Type B pancreatic cell (in vitro differentiated cells): ENCODE data around the gene CHMP5. TPM values are rescaled to one million over a fixed set of nuclear protein-coding genes. Genes with fewer than 3 reads are reported as not detected.

Experiments
- DNase-seq: peaks from one replicate; pipeline ENCODE4 v3.0.0; 2021; ENCODE audit warnings: mixed read lengths; ENCODE audit not compliant: unreplicated experiment; ENCODE audit errors: extremely low spot score
- H3K27ac Mint-ChIP-seq: 2 replicates; pipeline ENCODE4 v1.8.0; 2021; ENCODE audit warnings: mild to moderate bottlenecking, mixed read lengths
- H3K27me3 Mint-ChIP-seq: 2 replicates; pipeline ENCODE4 v1.8.0; 2021; ENCODE audit warnings: mixed read lengths
- H3K36me3 Mint-ChIP-seq: 2 replicates; pipeline ENCODE4 v1.8.0; 2021; ENCODE audit warnings: mixed read lengths
- H3K4me1 Mint-ChIP-seq: one replicate; pipeline ENCODE4 v1.8.0; 2021; ENCODE audit warnings: mixed read lengths; ENCODE audit not compliant: unreplicated experiment
- H3K4me3 Mint-ChIP-seq: 2 replicates; pipeline ENCODE4 v1.8.0; 2021; ENCODE audit warnings: mild to moderate bottlenecking, mixed read lengths
- H3K9me3 Mint-ChIP-seq: 2 replicates; pipeline ENCODE4 v1.8.0; 2021; ENCODE audit warnings: mixed read lengths
- CTCF ChIP-seq: fragments of 200-600 bp; sonication (generic); conservative IDR thresholded peaks from 2 replicates; pipeline ENCODE4 v1.5.0; 2021; ENCODE audit warnings: antibody characterized with exemption, mild to moderate bottlenecking
- total RNA-seq: library from RNA; stranded (reverse); gene quantifications from 2 replicates; pipeline ENCODE4 v1.2.1, GENCODE V29; 2021; ENCODE audit warnings: low replicate concordance

CHMP5 gene
- total RNA-seq, 1 donor from 2014 or later = 51.4 TPM

- Mint-ChIP-seq H3K4me3 (peak overlapping the region; percentile 99), H3K27me3 (no peaks in the 10 kb centered on the region), H3K36me3 (peaks cover 17% of the 10 kb centered on the region), H3K9me3 (no peaks in the 10 kb centered on the region), H3K4me1 (peaks cover 26% of the 10 kb centered on the region), H3K27ac (peak overlapping the region; percentile 100)
- no peak for DNase-seq
- no peak for TF ChIP-seq CTCF
Observed at GRCh38 chr9:33289496-33289895, 24.6 kb downstream of the CHMP5 start.

GRCh38 chr9:33289936-33290246 lies 25.0 kb downstream of the CHMP5 start:
- Mint-ChIP-seq H3K27ac (peak overlapping the region; percentile 100), H3K4me3 (peak overlapping the region; percentile 99), H3K9me3 (no peaks in the 10 kb centered on the region), H3K36me3 (peaks cover 17% of the 10 kb centered on the region), H3K27me3 (no peaks in the 10 kb centered on the region), H3K4me1 (peaks cover 28% of the 10 kb centered on the region)
- no peak for TF ChIP-seq CTCF
- no peak for DNase-seq

GRCh38 chr9:33290247-33291030 lies 25.6 kb downstream of the CHMP5 start, which contains the start of gene NFX1:
TSS of gene NFX1 (plus strand) at chr9:33290516. CDS start at chr9:33290573, 57 bp downstream.
- DNase-seq = peak; percentile 97
- TF ChIP-seq CTCF = no peak
- Mint-ChIP-seq H3K36me3 (peaks cover 17% of the 10 kb centered on the region), H3K4me1 (peaks cover 28% of the 10 kb centered on the region), H3K27me3 (no peaks in the 10 kb centered on the region), H3K27ac (peak within 1 kb of the TSS; percentile 100), H3K9me3 (no peaks in the 10 kb centered on the region), H3K4me3 (peak within 1 kb of the TSS; percentile 99)

- Mint-ChIP-seq H3K36me3 (peaks cover 17% of the 10 kb centered on the region), H3K27ac (peak overlapping the region; percentile 100), H3K9me3 (no peaks in the 10 kb centered on the region), H3K4me3 (peak overlapping the region; percentile 99), H3K4me1 (peaks cover 28% of the 10 kb centered on the region), H3K27me3 (no peaks in the 10 kb centered on the region)
- DNase-seq = no peak
- TF ChIP-seq CTCF = no peak
Observed at GRCh38 chr9:33291031-33291397, 26.2 kb downstream of the CHMP5 start.

- H3K27me3 Mint-ChIP-seq = no peaks in the 10 kb centered on the region
- peaks cover 34% of the 10 kb centered on the region for H3K4me1 Mint-ChIP-seq
- H3K36me3 Mint-ChIP-seq = peaks cover 24% of the 10 kb centered on the region
- DNase-seq = no peak
- no peak for TF ChIP-seq CTCF
- no peaks in the 10 kb centered on the region for H3K9me3 Mint-ChIP-seq
- peak overlapping the region; percentile 83 for H3K27ac Mint-ChIP-seq
- peak overlapping the region; percentile 80 for H3K4me3 Mint-ChIP-seq
Observed at GRCh38 chr9:33291901-33292300, 27.1 kb downstream of the CHMP5 start.
